Stomach (tissue), 9 donors: ENCODE data around the gene TMEM116. TPM values are rescaled to one million over a fixed set of nuclear protein-coding genes. Genes with fewer than 3 reads are reported as not detected.
A peak's percentile ranks its signal among the peaks of the same experiment; 100 is the strongest.

ENCODE experiments used
- DNase-seq, 2 donors: peaks; one replicate each; pipeline versions ENCODE4 v3.0.0 to v3.0.0-alpha.2; 2013 to 2019
- H3K27ac ChIP-seq, 5 donors: fragments of 200-600 bp in 4 of 5; sonication (generic) in 4 of 5; one replicate each; pipeline ENCODE4 v1.5.1; 2013 to 2019; ENCODE audit warnings: mild to moderate bottlenecking in 1 of 5, moderate library complexity in 1 of 5
- H3K27me3 ChIP-seq, 3 donors: fragments of 200-600 bp; sonication (generic); one replicate each; pipeline ENCODE4 v1.5.1; 2017 to 2019; ENCODE audit warnings: mixed run types in 1 of 3
- H3K36me3 ChIP-seq, 4 donors: fragments of 200-600 bp; sonication (generic); 1 replicate in 3 of 4; 2 replicates in 1 of 4; pipeline ENCODE4 v1.5.1; 2016 to 2019
- H3K4me1 ChIP-seq, 4 donors: fragments of 200-600 bp; sonication (generic); one replicate each; pipeline ENCODE4 v1.5.1; 2016 to 2019
- H3K4me3 ChIP-seq, 4 donors: fragments of 200-600 bp; sonication (generic) in 3 of 4; one replicate each; pipeline ENCODE4 v1.5.1; 2016 to 2019; ENCODE audit warnings: mild to moderate bottlenecking in 1 of 4
- H3K9me3 ChIP-seq, 4 donors: fragments of 200-600 bp; sonication (generic); one replicate each; pipeline ENCODE4 v1.5.1; 2016 to 2019
- CTCF ChIP-seq, 7 experiments: fragments of 450-650 bp in 4 of 7; fragments of 200-600 bp in 3 of 7; sonication (generic) in 3 of 7; IDR thresholded peaks; one replicate each; pipeline ENCODE4 v1.5.1; 2016 to 2019; ENCODE audit warnings: antibody characterized with exemption in 7 of 7, control low read depth in 2 of 7, mild to moderate bottlenecking in 1 of 7
- EP300 ChIP-seq: sonication (generic); formaldehyde crosslinking; IDR thresholded peaks from one replicate; pipeline ENCODE4 v1.6.1; 2017; ENCODE audit warnings: antibody characterized with exemption
- POLR2A ChIP-seq, 4 donors: fragments of 450-650 bp; IDR thresholded peaks; one replicate each; pipeline ENCODE4 v1.6.1; 2016; ENCODE audit warnings: antibody characterized with exemption in 4 of 4, control low read depth in 2 of 4, mild to moderate bottlenecking in 1 of 4, moderate library complexity in 1 of 4
- POLR2AphosphoS5 ChIP-seq, 3 donors: sonication (generic); formaldehyde crosslinking; IDR thresholded peaks; one replicate each; pipeline ENCODE4 v1.6.1; 2016; ENCODE audit warnings: antibody characterized with exemption in 3 of 3
- WGBS, 5 donors: extraction: QIAGEN DNeasy Blood & Tissue Kit in 3 of 5; methylation state at CpG; one replicate each; pipeline versions ENCODE4 v1.1.5 to v1.1.7; 2013 to 2018; 5-methylcytosine and 5-hydroxymethylcytosine counted together
- intact Hi-C: fragments of 100-400 bp; cut with DNase I; formaldehyde crosslinking; loops from one replicate; pipeline ENCODE4 v1.15.1; 2023; ENCODE audit warnings: low total_unique reads
- polyA plus RNA-seq, 3 donors: library from polyadenylated mRNA; stranded (reverse); fragments of 200-250 nt; gene quantifications; one replicate each; pipeline ENCODE4 v1.2.3, GENCODE V29; 2013
- total RNA-seq, 5 donors: library from RNA; depleted of rRNA; stranded (reverse); fragments of >200 nt; gene quantifications; one replicate each; pipeline versions ENCODE4 v1.1.0 to v1.2.3, GENCODE V29; 2014 to 2016
- donor health status: healthy with polysubstance abuse.
- donor health status: Bipolar disorder and iron deficiency.
- donor health status: healthy.

TMEM116 gene
- total and polyA plus RNA-seq, 8 donors = 0.58 to 20.2 (median 8.2) TPM

- peaks cover 0 to 6% (median 0%) of the 10 kb centered on the region in 4 donors for H3K36me3 ChIP-seq
- intact Hi-C loops = no loop called here
- no peak for TF ChIP-seq CTCF (IDR thresholded peaks at IDR 0.05)
- 70 to 85% (median 78%) methylated on average over 6 of the region's 6 CpGs for WGBS, 5 donors
- H3K9me3 ChIP-seq = no peaks in the 10 kb centered on the region
- DNase-seq = no peak
- H3K27me3 ChIP-seq = no peaks in the 10 kb centered on the region
- H3K4me3 ChIP-seq = no peak overlapping the region
- H3K4me1 ChIP-seq = peaks cover 0 to 37% (median 13%) of the 10 kb centered on the region in 4 donors
- peak overlapping the region in 1 of 5 donors; percentile 5 for H3K27ac ChIP-seq
Measured at GRCh38 chr12:111992464-111992863, 20.5 kb downstream of the TMEM116 start.

- 79 to 98% (median 92%) methylated on average over 4 of the region's 4 CpGs for WGBS, 5 donors
Measured at GRCh38 chr12:111991946-111992345, 21.0 kb downstream of the TMEM116 start.

GRCh38 chr12:111991535-111991934 lies 21.4 kb downstream of the TMEM116 start:
- 81 to 94% (median 93%) methylated on average over 2 of the region's 2 CpGs for WGBS, 5 donors
- TF ChIP-seq EP300 (no peak), CTCF (IDR thresholded peaks at IDR 0.05) (no peak), POLR2AphosphoS5 (IDR thresholded peaks at IDR 0.05) (no peak), POLR2A (IDR thresholded peaks at IDR 0.05) (no peak)
- Histone ChIP-seq H3K9me3 (no peaks in the 10 kb centered on the region), H3K4me3 (no peak overlapping the region), H3K4me1 (peaks cover 0 to 28% (median 10%) of the 10 kb centered on the region in 4 donors), H3K27ac (no peak overlapping the region), H3K27me3 (no peaks in the 10 kb centered on the region), H3K36me3 (peaks cover 0 to 6% (median 0%) of the 10 kb centered on the region in 4 donors)
- no peak for DNase-seq
- intact Hi-C loops = no loop called here

More at GRCh38 chr12:111991946-111992345, 21.0 kb downstream of the TMEM116 start:
- TF ChIP-seq POLR2AphosphoS5 (IDR thresholded peaks at IDR 0.05) = no peak
- no peak for TF ChIP-seq POLR2A (IDR thresholded peaks at IDR 0.05)
- TF ChIP-seq EP300 = no peak
- TF ChIP-seq CTCF (IDR thresholded peaks at IDR 0.05) = no peak
- peaks cover 0 to 6% (median 0%) of the 10 kb centered on the region in 4 donors for H3K36me3 ChIP-seq
- no peaks in the 10 kb centered on the region for H3K9me3 ChIP-seq
- no peak overlapping the region for H3K4me3 ChIP-seq
- intact Hi-C loops = no loop called here
- peaks cover 0 to 32% (median 10%) of the 10 kb centered on the region in 4 donors for H3K4me1 ChIP-seq
- no peak overlapping the region for H3K27ac ChIP-seq
- no peak for DNase-seq
- H3K27me3 ChIP-seq = no peaks in the 10 kb centered on the region

- no peaks in the 10 kb centered on the region for H3K36me3 ChIP-seq
- no peak overlapping the region for H3K27ac ChIP-seq
- no peaks in the 10 kb centered on the region for H3K9me3 ChIP-seq
- peaks cover 0 to 4% (median 0%) of the 10 kb centered on the region in 4 donors for H3K4me1 ChIP-seq
- TF ChIP-seq POLR2AphosphoS5 (IDR thresholded peaks at IDR 0.05) = no peak
- WGBS, 5 donors = 64 to 76% (median 67%) methylated on average over 2 of the region's 2 CpGs
- no peak overlapping the region for H3K4me3 ChIP-seq
- H3K27me3 ChIP-seq = no peaks in the 10 kb centered on the region
- intact Hi-C loops = no loop called here
- DNase-seq = no peak
Measured at GRCh38 chr12:111984820-111985219, 28.1 kb downstream of the TMEM116 start.

GRCh38 chr12:111981987-111982386 lies 31.0 kb downstream of the TMEM116 start:
- Histone ChIP-seq H3K36me3 (peaks cover 0 to 7% (median 0%) of the 10 kb centered on the region in 4 donors), H3K27me3 (no peaks in the 10 kb centered on the region), H3K4me1 (no peaks in the 10 kb centered on the region), H3K4me3 (no peak overlapping the region), H3K9me3 (no peaks in the 10 kb centered on the region), H3K27ac (no peak overlapping the region)
- TF ChIP-seq EP300 (no peak), CTCF (IDR thresholded peaks at IDR 0.05) (no peak), POLR2A (IDR thresholded peaks at IDR 0.05) (no peak), POLR2AphosphoS5 (IDR thresholded peaks at IDR 0.05) (no peak)
- no peak for DNase-seq
- WGBS, 5 donors = 82 to 100% (median 96%) methylated on average over 2 of the region's 2 CpGs
- intact Hi-C loops = no loop called here
